Measurements from ENCODE around the gene COG5. TPM values are rescaled to one million over a fixed set of nuclear protein-coding genes. Genes with fewer than 3 reads are reported as not detected.

The COG5 gene
- total and polyA plus RNA-seq, 9 of the 15 experiments (the other 6 are each of a cell fraction or from before 2014, with no cell fraction given) = 15.3 to 75.1 (median 56.4) TPM

- 82% methylated on average over 5 of the region's 5 CpGs for WGBS (ENCODE audit: insufficient coverage, low coverage, missing lambda C conversion rate)
- POLR2A ChIA-PET = interaction anchor here (0.6 to 1.5 kb wide), 6 partner anchors 11 to 740 kb away, joined by 3 to 4 read pairs (median 3); no protein-coding TSS in a partner anchor
- no peaks in the 10 kb centered on the region for H3K9me3 ChIP-seq (replicated peaks; ENCODE audit: control insufficient read depth, insufficient read depth, low read depth, low read length)
- CTCF ChIA-PET (ENCODE audit: low intra/inter-chr PET ratio) = no interaction called here
- H3K4me3 ChIP-seq = no peak overlapping the region
- ATAC-seq (no peak), FAIRE-seq (no peak), DNase-seq (ENCODE audit: extremely low read depth in 1 of 4, low spot score in 3 of 4) (no peak)
- no peak overlapping the region for H3K27ac ChIP-seq (ENCODE audit: extremely low read depth, low read depth, low read length)
- no peaks in the 10 kb centered on the region for H3K79me2 ChIP-seq (ENCODE audit: control insufficient read depth, insufficient read depth, low read length)
- TF ChIP-seq ZBTB12 (CRISPR knock-in tag; IDR thresholded peaks at IDR 0.05) = no peak
- TF ChIP-seq RREB1 (CRISPR knock-in tag; IDR thresholded peaks at IDR 0.05) = no peak
- no peak for TF ChIP-seq ZNF134 (CRISPR knock-in tag; conservative IDR thresholded peaks at IDR 0.05)
- no peak for TF ChIP-seq NKRF (IDR thresholded peaks at IDR 0.05; ENCODE audit: borderline replicate concordance)
- no peak for TF ChIP-seq CCNT2 (IDR thresholded peaks at IDR 0.05; ENCODE audit: borderline replicate concordance, extremely low read depth, insufficient read length, low read depth, low read length)
- no peak for TF ChIP-seq ZNF449 (CRISPR knock-in tag; IDR thresholded peaks at IDR 0.05)
- H3K36me3 ChIP-seq (ENCODE audit: control insufficient read depth, insufficient read depth, low read length) = peaks cover 62% of the 10 kb centered on the region
- H3K9ac ChIP-seq (ENCODE audit: insufficient read depth in 1 of 2, low read depth in 2 of 2, low read length in 2 of 2) = no peak overlapping the region
- no peaks in the 10 kb centered on the region for H3K9me1 ChIP-seq (ENCODE audit: control insufficient read depth, insufficient read depth, low read length)
- BruUV-seq (replicated peaks) = no TSS peak
- in situ Hi-C loops (cut with MboI) (loop anchor here (25.0 kb wide), 1 partner anchor 930 kb away; the partner anchor contains the start of gene LAMB4), intact Hi-C loops (cut with micrococcal nuclease) (loop anchor here (5.0 kb wide), 1 partner anchor 175 kb away; no protein-coding TSS in a partner anchor)
- H3K4me1 ChIP-seq (replicated peaks in 1 of 2; ENCODE audit: control insufficient read depth in 2 of 2, insufficient read depth in 2 of 2, low read length in 2 of 2) = peaks cover 4 to 9% of the 10 kb centered on the region in 2 experiments; a peak in 2 of 5 replicates
- no peaks in the 10 kb centered on the region for H4K20me1 ChIP-seq (replicated peaks; ENCODE audit: control insufficient read depth, insufficient read depth, low read length)
- H3K27me3 ChIP-seq (ENCODE audit: control insufficient read depth in 2 of 2, insufficient read depth in 2 of 2, low read length in 2 of 2) = no peaks in the 10 kb centered on the region
- H3K4me2 ChIP-seq (ENCODE audit: insufficient read depth, low read length) = no peak overlapping the region
- no peak overlapping the region for H2AFZ ChIP-seq (ENCODE audit: low read depth, low read length)
These were observed 356.3 kb downstream of the COG5 start for GRCh38 chr7:107207459-107207858.
